Bronchial epithelial cell (primary cell): Measurements from ENCODE around the gene MAP3K9. TPM values are rescaled to one million over a fixed set of nuclear protein-coding genes. Genes with fewer than 3 reads are reported as not detected.

Source experiments
- DNase-seq: peaks from one replicate; pipeline ENCODE4 v3.0.0-alpha.2; 2010; ENCODE audit warnings: low read depth
- FAIRE-seq: peaks from 2 replicates; lab custom pipeline; 2011; peaks lifted over from hg19 to GRCh38; lab: Jason Lieb, UNC
- H3K27me3 ChIP-seq: 2 replicates; pipeline ENCODE4 v1.5.1; 2011; ENCODE audit warnings: low read length; ENCODE audit not compliant: control insufficient read depth, insufficient read depth
- H3K36me3 ChIP-seq: 2 replicates; pipeline ENCODE4 v1.5.1; 2011; ENCODE audit warnings: low read length; ENCODE audit not compliant: control insufficient read depth, insufficient read depth
- H3K4me3 ChIP-seq: 2 replicates; pipeline ENCODE4 v1.5.1; 2011; ENCODE audit warnings: mild to moderate bottlenecking, low read depth, low read length, control low read depth
- total RNA-seq: library from RNA; depleted of rRNA; stranded (reverse); fragments of >200 nt; gene quantifications from 2 replicates; pipeline ENCODE4 v1.2.1, GENCODE V29; 2014
- TF ChIP-seq, protein P1 (sequence below): IDR thresholded peaks from 2 replicates; pipeline ENCODE4 v1.5.1; 2011; ENCODE audit warnings: mild to moderate bottlenecking, moderate library complexity, low read length, control low read depth, inconsistent platforms; ENCODE audit not compliant: insufficient read depth, severe bottlenecking

Gene MAP3K9
- total RNA-seq, 1 donor from 2014 or later = 11.6 TPM

DNA sequence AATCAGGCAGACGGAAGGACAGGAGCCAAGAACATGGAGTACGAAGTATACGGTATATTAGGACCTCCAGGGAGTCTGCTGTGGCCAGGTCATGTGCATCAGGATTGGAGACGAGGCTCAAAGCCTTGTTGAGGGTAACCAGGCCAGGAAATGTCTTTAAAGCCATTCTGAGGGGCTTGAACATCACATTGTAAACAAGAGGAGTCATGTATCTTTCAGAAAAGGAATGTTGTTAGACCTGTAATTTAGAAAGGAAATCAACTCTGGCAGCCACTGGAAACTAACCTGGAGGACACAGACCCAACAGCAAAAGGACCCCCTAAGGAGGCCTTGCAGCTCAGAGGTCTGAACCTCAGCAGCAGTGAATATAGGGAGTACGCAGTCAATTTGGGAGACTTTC lies 7.5 kb downstream of the MAP3K9 start:
- DNase-seq = no peak
- no peak for FAIRE-seq
- H3K27me3 ChIP-seq = no peaks in the 10 kb centered on the region
- peaks cover 16% of the 10 kb centered on the region for H3K36me3 ChIP-seq
- TF ChIP-seq, protein P1, sequence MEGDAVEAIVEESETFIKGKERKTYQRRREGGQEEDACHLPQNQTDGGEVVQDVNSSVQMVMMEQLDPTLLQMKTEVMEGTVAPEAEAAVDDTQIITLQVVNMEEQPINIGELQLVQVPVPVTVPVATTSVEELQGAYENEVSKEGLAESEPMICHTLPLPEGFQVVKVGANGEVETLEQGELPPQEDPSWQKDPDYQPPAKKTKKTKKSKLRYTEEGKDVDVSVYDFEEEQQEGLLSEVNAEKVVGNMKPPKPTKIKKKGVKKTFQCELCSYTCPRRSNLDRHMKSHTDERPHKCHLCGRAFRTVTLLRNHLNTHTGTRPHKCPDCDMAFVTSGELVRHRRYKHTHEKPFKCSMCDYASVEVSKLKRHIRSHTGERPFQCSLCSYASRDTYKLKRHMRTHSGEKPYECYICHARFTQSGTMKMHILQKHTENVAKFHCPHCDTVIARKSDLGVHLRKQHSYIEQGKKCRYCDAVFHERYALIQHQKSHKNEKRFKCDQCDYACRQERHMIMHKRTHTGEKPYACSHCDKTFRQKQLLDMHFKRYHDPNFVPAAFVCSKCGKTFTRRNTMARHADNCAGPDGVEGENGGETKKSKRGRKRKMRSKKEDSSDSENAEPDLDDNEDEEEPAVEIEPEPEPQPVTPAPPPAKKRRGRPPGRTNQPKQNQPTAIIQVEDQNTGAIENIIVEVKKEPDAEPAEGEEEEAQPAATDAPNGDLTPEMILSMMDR = no peak
- H3K4me3 ChIP-seq = no peak overlapping the region

DNA sequence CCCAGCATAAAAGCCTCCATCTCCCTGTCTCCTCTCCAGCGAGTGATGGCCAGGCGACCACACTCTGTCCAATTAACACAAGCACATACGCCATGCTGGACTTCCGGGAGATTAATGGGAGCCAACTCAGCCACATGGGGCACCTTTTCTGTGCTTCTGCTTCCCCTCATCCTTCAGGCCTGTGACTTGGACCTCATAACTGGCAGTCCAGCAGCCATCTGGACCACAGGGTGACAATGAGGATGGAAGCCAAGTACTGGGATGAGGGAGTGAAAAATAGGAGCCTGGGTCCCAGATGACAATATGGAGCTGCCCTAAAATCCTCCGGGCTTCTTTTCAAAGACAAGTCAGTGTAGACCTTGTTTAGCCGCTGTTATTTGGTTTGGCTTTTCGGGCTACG lies 12.8 kb downstream of the MAP3K9 start:
- no peak overlapping the region for H3K4me3 ChIP-seq
- no peak for DNase-seq
- FAIRE-seq = no peak
- H3K36me3 ChIP-seq = peaks cover 16% of the 10 kb centered on the region
- H3K27me3 ChIP-seq = no peaks in the 10 kb centered on the region
- TF ChIP-seq, protein P1 = no peak

DNA sequence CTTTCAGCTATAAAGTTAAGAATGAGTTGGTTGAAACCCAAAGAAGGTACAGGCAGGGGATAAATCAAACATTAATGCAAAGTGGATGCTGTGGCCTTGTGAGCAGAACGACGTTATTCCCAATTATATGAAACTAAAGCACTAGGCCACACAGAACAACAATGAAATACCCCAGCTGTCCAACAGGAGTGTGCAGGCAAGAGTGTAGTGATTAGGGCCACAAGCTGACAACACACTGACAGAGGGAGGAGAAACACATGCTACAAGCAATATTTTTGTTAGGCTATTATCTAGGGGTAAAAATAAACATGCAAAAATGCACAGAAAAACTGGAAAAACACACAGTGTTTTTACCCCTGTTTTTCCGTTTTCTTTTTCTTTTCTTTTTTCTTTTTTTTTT lies 15.0 kb downstream of the MAP3K9 start:
- Histone ChIP-seq H3K27me3 (no peaks in the 10 kb centered on the region), H3K36me3 (peaks cover 8% of the 10 kb centered on the region), H3K4me3 (no peak overlapping the region)
- TF ChIP-seq, protein P1 = no peak
- peak; percentile 93 for FAIRE-seq
- no peak for DNase-seq

DNA sequence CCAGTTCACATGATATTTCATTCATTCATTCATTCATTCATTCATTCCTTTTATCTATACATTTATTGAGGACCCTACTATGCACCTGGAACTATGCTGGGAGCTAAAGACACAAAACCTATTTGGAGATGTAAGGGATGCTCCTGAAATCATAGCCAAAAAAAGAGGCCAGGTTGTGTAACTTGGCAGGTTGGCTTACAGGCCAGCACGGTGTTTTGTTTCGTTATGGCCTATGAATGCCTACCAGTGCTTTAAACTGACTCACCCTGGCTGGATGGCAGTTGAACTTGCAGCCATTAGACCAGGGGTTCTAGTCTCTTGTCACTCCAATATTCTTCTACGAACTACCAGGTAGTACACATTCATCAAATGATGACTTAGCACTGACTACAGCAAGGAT lies 15.7 kb downstream of the MAP3K9 start:
- peaks cover 8% of the 10 kb centered on the region for H3K36me3 ChIP-seq

DNA sequence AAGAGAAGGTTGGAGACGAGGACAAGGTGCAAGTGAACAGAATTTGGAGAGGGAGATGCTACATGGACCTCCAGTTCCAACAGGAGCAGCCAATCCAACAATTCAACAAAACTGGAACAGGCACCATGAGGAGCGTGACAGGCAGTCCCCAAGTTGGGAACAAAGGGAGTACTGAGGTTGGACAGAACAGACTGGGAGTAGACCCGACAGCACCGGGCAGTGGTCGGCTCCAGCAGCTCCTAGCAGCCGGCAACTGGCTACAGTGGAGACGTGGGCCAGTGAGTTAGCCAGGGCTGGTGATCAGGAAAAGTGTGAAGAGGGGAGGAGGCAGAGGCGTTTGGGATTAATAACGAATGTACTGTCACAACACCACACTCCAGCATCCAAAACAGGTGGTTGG lies 16.4 kb downstream of the MAP3K9 start:
- Histone ChIP-seq H3K4me3 (no peak overlapping the region), H3K36me3 (peaks cover 8% of the 10 kb centered on the region), H3K27me3 (no peaks in the 10 kb centered on the region)
- TF ChIP-seq, protein P1 = no peak
- no peak for FAIRE-seq
- no peak for DNase-seq

More for the DNA sequence above, 15.7 kb downstream of the MAP3K9 start:
- no peaks in the 10 kb centered on the region for H3K27me3 ChIP-seq
- DNase-seq (no peak), FAIRE-seq (peak; percentile 50)
- H3K4me3 ChIP-seq = no peak overlapping the region
- TF ChIP-seq, protein P1 = no peak

DNA sequence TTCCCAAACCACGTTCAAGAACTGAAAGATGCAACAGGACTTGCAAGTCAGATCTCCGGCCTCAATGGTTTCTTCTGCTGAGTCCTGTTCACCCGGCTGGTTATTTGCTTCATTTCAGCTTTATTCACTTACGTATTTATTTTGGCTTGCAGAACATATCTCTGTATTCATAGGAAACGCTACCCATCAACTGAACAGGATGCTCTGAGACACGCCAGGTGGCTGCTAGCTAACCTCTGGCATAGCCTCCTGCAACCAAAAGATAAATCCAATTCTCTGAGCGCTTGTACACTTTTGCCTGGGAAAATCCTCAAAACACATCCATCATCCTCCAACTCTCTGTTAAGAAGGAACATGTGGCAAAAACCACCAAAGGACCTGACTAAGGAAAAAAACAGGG lies 17.3 kb downstream of the MAP3K9 start:
- no peak overlapping the region for H3K4me3 ChIP-seq
- DNase-seq (no peak), FAIRE-seq (no peak)
- H3K36me3 ChIP-seq = peaks cover 4% of the 10 kb centered on the region
- TF ChIP-seq, protein P1 = no peak
- H3K27me3 ChIP-seq = no peaks in the 10 kb centered on the region
